Activated CD4-positive, alpha-beta T cell treated with anti-CD3 and anti-CD28 coated beads, Interleukin-2, amount 10 ng/mL, durations not matched to agents 24 days and 14 days (primary cell): ENCODE data around the gene KLRC2. TPM values are rescaled to one million over a fixed set of nuclear protein-coding genes. Genes with fewer than 3 reads are reported as not detected.
"Not testable (repeated sequence)": the region's sequence is repeated elsewhere in the genome, so short reads cannot be mapped to it uniquely, and the experiment has no call there.

ENCODE experiments used
- DNase-seq: peaks from one replicate; pipeline ENCODE4 v3.0.0; 2022
- H3K27ac Mint-ChIP-seq: one replicate; pipeline ENCODE4 v1.8.0; 2022; ENCODE audit warnings: mild to moderate bottlenecking, mixed read lengths
- H3K27me3 Mint-ChIP-seq: one replicate; pipeline ENCODE4 v1.8.0; 2022; ENCODE audit warnings: mixed read lengths
- H3K36me3 Mint-ChIP-seq: one replicate; pipeline ENCODE4 v1.8.0; 2022; ENCODE audit warnings: low read depth, mild to moderate bottlenecking, mixed read lengths
- H3K4me1 Mint-ChIP-seq: one replicate; pipeline ENCODE4 v1.8.0; 2021; ENCODE audit warnings: mixed read lengths
- H3K4me3 Mint-ChIP-seq: one replicate; pipeline ENCODE4 v1.8.0; 2022; ENCODE audit warnings: mild to moderate bottlenecking, moderate library complexity, mixed read lengths
- H3K9me3 Mint-ChIP-seq: one replicate; pipeline ENCODE4 v1.8.0; 2021; ENCODE audit warnings: mixed read lengths
- intact Hi-C: fragments of 100-400 bp; cut with micrococcal nuclease; formaldehyde crosslinking; loops from one replicate; pipeline ENCODE4 v1.15.1; 2023
- total RNA-seq: library from RNA; stranded (reverse); gene quantifications from 2 replicates; pipeline ENCODE4 v1.2.3, GENCODE V29; 2022

KLRC2 gene
- total RNA-seq, 1 donor from 2014 or later, result not detected

DNA sequence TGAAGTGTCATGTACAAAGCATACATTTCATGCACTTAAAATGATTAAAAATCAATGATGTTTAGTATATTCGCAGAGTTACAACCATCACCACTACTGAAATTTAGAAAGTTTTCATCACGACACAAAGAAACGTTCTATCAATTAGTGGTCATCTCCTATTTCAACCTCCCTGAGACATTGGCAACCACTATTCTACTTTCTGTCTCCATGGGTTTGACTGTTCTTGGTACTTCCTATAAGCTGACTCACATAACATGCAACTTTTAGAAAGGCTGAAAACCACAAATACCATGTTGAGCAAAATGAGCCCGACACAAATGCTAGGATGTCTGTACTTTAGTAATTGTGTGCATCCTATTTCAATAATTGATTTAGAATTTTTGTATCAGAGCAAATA, 5.2 kb downstream of the KLRC2 start:
- H3K4me3 Mint-ChIP-seq, H3K27me3 Mint-ChIP-seq, intact Hi-C loops, H3K36me3 Mint-ChIP-seq, H3K27ac Mint-ChIP-seq, DNase-seq, H3K4me1 Mint-ChIP-seq, H3K9me3 Mint-ChIP-seq: not testable (repeated sequence)

DNA sequence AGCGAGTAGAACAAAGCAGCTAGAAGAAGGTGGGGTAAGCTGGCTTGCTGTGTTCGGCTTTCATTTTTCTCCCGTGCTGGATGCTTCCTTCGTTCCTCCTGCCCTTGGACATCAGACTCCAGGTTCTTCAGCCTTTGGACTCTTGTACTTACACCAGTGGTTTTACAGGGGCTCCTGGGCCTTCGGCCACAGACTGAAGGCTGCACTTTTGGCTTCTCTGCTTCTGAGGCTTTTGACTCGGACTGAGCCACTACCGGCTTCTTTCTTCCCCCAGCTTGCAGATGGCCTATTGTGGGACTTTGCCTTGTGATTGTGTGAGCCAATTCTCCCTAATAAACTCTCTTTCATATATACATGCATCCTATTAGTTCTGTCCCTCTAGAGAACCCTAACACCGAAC, 9.9 kb downstream of the KLRC2 start:
- H3K27me3 Mint-ChIP-seq, intact Hi-C loops, DNase-seq, H3K4me3 Mint-ChIP-seq, H3K27ac Mint-ChIP-seq, H3K36me3 Mint-ChIP-seq, H3K9me3 Mint-ChIP-seq, H3K4me1 Mint-ChIP-seq: not testable (repeated sequence)

DNA sequence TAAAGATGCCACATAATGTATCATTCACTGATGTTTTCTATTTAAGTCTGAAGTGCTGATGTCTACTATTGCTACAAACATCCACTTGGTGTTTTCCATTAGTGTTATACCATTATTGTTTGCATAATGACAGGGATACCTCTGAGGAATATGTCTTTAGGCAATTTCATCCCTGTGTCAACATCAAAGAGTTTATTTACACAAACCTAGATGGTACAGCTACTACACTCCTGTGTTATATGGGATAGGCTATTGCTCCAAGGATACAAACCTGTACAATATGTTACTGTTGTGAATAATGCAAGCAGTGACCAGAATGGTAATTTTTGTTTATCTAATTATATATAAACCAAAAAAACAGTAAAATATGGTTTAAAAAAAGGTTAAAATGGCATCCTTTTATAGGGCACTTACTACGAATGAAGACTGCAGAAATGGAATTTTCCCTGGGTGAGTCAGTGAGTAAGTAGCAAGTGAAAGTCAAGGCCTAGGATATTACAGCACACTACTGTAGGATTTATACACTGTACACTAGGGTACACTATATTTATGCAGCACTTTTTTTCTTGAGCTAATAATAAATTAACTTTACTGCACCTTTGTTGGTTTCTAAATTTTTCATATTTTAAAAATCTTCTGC, 11.4 kb downstream of the KLRC2 start:
- H3K4me1 Mint-ChIP-seq, H3K4me3 Mint-ChIP-seq: not testable (repeated sequence)

DNA sequence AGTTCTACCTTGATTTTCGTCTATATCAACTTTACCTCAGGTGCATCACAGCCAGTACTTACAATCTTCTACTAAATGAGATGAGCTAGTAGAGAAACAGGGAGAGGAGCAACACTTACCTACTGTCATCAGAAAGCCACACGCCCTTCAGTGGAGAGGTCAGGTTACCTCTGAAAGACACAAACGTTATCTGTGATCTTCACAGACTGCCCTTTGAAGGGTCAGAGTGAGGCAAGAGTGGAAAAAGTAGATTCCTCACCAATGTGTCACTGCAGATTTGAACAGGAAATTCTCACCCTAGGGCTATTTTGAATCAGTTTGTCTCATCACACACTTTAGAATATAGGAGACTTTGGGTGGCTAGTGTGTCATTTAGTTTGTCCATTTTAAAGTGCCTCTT, 13.7 kb downstream of the KLRC2 start:
- H3K9me3 Mint-ChIP-seq, H3K4me3 Mint-ChIP-seq, H3K36me3 Mint-ChIP-seq, H3K27me3 Mint-ChIP-seq, DNase-seq, H3K27ac Mint-ChIP-seq, H3K4me1 Mint-ChIP-seq, intact Hi-C loops: not testable (repeated sequence)

More for the DNA sequence above, 11.4 kb downstream of the KLRC2 start:
- H3K27ac Mint-ChIP-seq, DNase-seq, H3K36me3 Mint-ChIP-seq, H3K9me3 Mint-ChIP-seq, H3K27me3 Mint-ChIP-seq, intact Hi-C loops: not testable (repeated sequence)

DNA sequence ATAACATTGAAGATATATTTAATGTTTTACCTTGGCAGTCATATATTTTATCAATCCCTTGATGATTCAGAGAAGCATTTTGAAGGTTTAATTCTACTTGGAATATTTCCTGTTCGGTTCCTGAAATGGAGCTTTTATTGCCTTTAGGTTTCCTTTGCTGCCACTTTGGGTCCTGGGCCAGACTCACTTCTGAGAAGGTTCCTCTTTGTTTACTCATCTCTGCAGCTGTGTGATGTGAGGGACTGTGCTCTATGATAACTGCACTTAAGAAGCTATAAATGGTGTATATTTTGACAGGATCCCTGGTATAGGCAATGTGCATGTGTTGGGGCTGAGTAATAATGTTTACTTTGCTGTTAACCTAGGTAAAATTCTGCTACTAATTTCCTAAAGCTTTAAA, 15.5 kb downstream of the KLRC2 start, which contains the start of gene KLRC3:
Gene KLRC3 (minus strand): TSS at position 262 of the 400 bp plus-strand sequence. CDS start 45 bp downstream, at position 217.
- H3K27ac Mint-ChIP-seq, DNase-seq, H3K4me3 Mint-ChIP-seq, H3K27me3 Mint-ChIP-seq, H3K4me1 Mint-ChIP-seq, intact Hi-C loops, H3K36me3 Mint-ChIP-seq, H3K9me3 Mint-ChIP-seq: not testable (repeated sequence)

DNA sequence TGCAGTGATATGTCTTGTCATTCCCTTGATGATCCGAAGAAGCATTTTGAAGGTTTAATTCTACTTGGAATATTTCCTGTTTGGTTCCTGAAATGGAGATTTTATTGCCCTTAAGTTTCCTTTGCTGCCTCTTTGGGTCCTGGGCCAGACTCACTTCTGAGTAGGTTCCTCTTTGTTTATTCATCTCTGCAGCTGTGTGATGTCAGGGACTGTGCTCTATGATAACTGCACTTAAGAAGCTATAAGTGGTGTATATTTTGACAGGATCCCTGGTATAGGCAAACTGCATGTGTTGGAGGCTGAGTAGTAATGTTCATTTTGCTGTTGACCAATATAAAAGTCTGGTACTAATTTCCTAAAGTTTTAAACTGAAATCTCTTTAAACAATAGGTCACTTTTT, 26.4 kb downstream of the KLRC2 start, which contains the start of gene KLRC4:
Gene KLRC4 (minus strand): TSS at position 366 of the 400 bp plus-strand sequence. CDS start 182 bp downstream, at position 184.
- Mint-ChIP-seq H3K4me3 (no peak within 1 kb of the TSS), H3K27me3 (peaks cover 21% of the 10 kb centered on the region), H3K36me3 (no peaks in the 10 kb centered on the region), H3K9me3 (no peaks in the 10 kb centered on the region), H3K27ac (no peak within 1 kb of the TSS), H3K4me1 (no peaks in the 10 kb centered on the region)
- no peak for DNase-seq
- intact Hi-C loops, result no loop called here

DNA sequence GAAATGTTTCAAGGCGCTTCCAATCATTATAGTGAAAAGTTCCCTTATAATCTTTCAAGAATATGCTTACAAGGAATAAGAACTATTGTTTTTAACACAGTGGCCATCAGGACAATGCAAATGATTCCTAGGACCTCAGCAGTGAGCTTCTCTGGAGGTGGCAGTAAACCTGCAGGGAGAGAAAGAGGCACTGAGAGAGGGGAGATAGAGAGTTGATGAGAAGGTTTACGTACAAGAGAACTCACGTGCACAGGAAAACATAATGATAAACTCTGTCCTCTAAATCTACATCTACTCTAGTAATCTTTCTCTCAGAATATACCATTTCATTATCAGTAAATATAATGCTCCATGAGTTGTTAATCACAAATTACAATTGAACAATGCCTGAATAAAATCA, 27.0 kb downstream of the KLRC2 start:
- intact Hi-C loops, result no loop called here
- H3K27me3 Mint-ChIP-seq, result peaks cover 21% of the 10 kb centered on the region
- no peak overlapping the region for H3K27ac Mint-ChIP-seq
- no peak overlapping the region for H3K4me3 Mint-ChIP-seq
- H3K9me3 Mint-ChIP-seq, result no peaks in the 10 kb centered on the region
- H3K4me1 Mint-ChIP-seq, result no peaks in the 10 kb centered on the region
- DNase-seq, result no peak
- no peaks in the 10 kb centered on the region for H3K36me3 Mint-ChIP-seq

DNA sequence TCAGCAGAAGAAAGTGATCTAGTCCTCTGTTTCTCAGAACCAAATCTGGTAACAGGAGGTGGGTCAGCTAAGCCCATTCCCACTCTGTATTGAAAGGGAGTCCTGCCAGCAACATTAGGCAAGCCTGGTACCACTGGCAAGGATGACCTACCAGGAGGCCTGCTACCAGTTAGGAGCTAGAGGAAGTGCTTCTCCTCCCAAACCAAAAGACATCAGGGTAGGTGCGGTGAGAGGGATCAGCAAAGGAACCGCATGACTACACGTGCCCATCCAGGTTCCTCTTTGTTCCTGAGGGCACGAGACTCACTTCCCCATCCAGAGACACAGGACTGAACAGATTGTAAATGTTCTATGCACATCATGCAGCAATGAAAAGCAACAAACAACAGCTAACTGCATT, 29.1 kb downstream of the KLRC2 start:
- Mint-ChIP-seq H3K27ac (no peak overlapping the region), H3K27me3 (peaks cover 19% of the 10 kb centered on the region), H3K9me3 (no peaks in the 10 kb centered on the region), H3K36me3 (no peaks in the 10 kb centered on the region), H3K4me1 (no peaks in the 10 kb centered on the region), H3K4me3 (no peak overlapping the region)
- DNase-seq, result no peak
- intact Hi-C loops, result no loop called here

DNA sequence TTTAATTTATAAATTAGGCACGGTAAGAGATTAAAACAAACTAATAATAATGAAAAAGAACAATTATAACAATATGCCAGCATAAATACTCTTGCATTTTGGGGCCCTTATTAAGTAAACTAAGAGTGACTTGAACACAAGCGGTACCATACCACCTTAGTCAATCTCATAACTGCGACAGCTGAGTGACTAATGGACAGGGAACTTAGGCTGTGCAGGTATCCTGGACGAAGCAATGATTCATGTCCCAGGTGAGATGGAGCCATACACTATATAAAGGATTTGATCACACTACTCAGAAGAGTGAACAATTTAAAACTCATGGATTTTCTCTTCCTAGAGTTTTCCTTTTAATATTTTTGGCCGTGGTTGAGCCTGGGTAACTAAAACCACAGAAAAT, 30.5 kb downstream of the KLRC2 start:
- DNase-seq, result no peak
- Mint-ChIP-seq H3K9me3 (no peaks in the 10 kb centered on the region), H3K4me1 (peaks cover 2% of the 10 kb centered on the region), H3K4me3 (no peak overlapping the region), H3K36me3 (no peaks in the 10 kb centered on the region), H3K27me3 (peaks cover 23% of the 10 kb centered on the region), H3K27ac (no peak overlapping the region)
- intact Hi-C loops, result no loop called here

DNA sequence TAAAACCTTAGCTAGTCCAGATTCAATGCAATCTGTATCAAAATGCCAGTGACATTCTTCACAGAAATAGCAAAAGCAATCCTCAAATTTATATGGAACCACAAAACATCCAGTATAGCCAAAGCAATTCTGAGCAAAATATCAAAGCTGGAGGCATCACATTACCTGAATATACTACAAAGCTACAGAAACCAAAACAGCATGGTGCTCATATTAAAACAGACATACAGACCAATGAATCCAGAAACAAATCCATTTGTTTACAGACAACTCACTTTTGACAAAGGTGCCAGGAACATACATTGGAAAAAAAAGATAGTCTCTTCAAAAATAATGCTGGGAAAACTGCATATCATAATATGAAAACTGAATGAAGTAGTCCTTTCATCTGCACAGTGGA, 31.0 kb downstream of the KLRC2 start:
- no peak overlapping the region for H3K4me3 Mint-ChIP-seq
- H3K27me3 Mint-ChIP-seq, result peaks cover 27% of the 10 kb centered on the region
- H3K27ac Mint-ChIP-seq, result no peak overlapping the region
- H3K9me3 Mint-ChIP-seq, result no peaks in the 10 kb centered on the region
- H3K4me1 Mint-ChIP-seq, result peaks cover 2% of the 10 kb centered on the region
- H3K36me3 Mint-ChIP-seq, result no peaks in the 10 kb centered on the region
- intact Hi-C loops, result no loop called here
- no peak for DNase-seq

DNA sequence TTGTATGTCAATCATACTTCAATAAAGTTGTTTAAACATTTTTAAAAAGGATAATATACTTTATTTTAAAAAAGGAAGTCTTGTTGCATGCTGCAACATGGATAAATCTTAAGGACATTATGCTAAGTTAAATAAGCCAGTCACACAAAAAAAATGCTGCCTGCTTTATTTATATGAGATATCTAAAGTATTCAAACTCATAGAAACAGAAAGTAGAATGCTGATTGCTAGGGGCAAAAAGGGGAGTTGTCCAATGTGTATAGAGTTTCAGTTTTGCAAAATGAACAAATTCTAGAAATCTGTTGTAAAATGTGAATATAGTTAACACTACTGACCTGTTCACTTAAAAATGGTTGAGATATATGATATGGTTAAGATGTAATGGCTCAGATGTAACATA, 35.0 kb downstream of the KLRC2 start:
- Mint-ChIP-seq H3K9me3 (no peaks in the 10 kb centered on the region), H3K36me3 (no peaks in the 10 kb centered on the region), H3K4me3 (no peak overlapping the region), H3K27ac (no peak overlapping the region), H3K4me1 (peaks cover 2% of the 10 kb centered on the region), H3K27me3 (peaks cover 14% of the 10 kb centered on the region)
- intact Hi-C loops, result no loop called here
- no peak for DNase-seq

DNA sequence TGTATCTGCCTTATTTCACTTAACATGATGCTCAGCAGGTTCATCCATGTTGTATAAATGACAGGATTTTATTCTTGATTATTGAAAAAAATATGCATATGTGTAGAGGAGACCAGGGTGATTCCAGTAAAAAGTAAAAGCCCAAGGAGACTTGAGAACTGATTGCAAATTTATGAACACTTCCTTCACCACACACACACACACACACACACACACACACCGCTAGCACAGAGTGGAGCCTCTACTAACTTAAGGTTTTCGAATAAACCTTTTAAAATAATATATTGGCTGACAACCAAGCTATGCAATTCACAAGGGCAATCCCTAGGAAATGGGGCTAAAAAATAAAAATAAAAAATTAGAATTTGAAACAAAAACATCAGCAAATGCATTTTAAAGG, 37.6 kb downstream of the KLRC2 start:
- intact Hi-C loops, result no loop called here
- Mint-ChIP-seq H3K27me3 (peaks cover 21% of the 10 kb centered on the region), H3K36me3 (no peaks in the 10 kb centered on the region), H3K27ac (no peak overlapping the region), H3K9me3 (no peaks in the 10 kb centered on the region), H3K4me1 (peaks cover 2% of the 10 kb centered on the region), H3K4me3 (no peak overlapping the region)
- DNase-seq, result no peak

DNA sequence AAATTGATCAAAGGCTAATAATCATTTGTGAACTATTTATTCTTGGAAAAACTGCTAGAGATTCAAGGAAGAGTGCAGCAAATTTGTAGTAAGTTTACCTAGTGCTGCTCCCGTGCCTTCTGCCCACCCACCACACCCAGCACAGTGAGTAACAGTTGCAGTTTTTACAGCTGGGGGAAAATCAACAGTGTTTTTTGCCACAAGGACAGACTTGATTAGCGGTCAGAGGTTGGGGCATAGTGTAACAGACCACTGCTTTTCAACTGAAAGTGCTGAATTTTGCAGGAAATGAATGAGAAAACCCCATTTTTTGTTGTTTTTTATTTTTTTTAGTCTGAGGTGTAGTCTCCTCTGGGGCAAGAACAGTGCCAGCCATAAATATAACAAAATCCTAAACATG, 38.5 kb downstream of the KLRC2 start:
- DNase-seq, result no peak
- Mint-ChIP-seq H3K27me3 (peaks cover 24% of the 10 kb centered on the region), H3K4me1 (peaks cover 2% of the 10 kb centered on the region), H3K36me3 (no peaks in the 10 kb centered on the region), H3K4me3 (no peak overlapping the region), H3K9me3 (no peaks in the 10 kb centered on the region), H3K27ac (no peak overlapping the region)
- intact Hi-C loops, result no loop called here

DNA sequence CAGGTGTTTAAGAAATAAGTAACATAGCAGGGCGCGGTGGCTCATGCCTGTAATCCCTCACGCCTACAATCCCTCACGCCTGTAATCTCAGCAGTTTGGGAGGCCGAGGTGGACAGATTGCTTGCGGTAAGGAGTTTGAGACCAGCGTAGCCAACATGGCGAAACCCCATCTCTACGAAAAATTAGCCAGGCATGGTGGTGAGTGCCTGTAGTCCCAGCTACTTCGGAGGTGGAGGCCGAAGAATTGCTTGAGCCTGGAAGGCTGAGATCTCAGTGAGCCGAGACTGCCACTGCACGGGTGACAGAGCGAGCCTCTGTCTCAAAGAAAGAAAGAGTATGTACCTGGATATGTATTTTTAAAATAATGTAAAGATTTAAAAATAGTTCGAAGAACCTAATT, 39.6 kb downstream of the KLRC2 start:
- H3K4me3 Mint-ChIP-seq, H3K9me3 Mint-ChIP-seq, H3K27ac Mint-ChIP-seq, DNase-seq, intact Hi-C loops, H3K4me1 Mint-ChIP-seq, H3K36me3 Mint-ChIP-seq: not testable (repeated sequence)
- H3K27me3 Mint-ChIP-seq, result peaks cover 25% of the 10 kb centered on the region

DNA sequence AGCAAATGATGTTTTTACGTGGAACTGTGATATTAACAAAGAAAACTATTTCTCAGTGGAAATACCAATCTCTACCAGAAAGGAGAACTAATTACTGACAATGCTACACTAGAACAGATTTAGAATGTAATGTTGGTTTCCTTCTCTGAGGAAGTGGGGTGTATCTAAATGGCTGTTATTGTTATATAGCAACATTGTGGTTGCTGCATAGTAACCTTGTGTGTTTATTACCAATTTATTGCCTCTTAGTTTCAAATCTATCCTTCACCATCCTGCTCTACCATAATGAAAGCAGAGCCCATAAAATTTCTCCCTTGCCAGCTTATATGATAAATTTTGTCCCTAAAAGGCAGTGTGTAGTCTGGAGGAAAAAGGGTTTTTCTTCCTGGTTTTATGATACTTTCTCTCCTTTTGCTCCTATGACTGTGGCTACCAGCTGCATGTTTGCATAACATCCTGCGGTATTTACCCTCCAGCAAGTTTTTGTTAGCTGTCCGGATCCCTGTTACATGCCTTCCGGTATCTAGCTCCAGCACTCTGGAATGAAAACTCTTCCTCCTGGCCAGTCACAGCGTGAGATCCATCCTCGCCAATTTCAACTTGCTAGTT, 40.3 kb downstream of the KLRC2 start:
- H3K4me1 Mint-ChIP-seq, result no peaks in the 10 kb centered on the region
- H3K27me3 Mint-ChIP-seq, result peaks cover 22% of the 10 kb centered on the region
- H3K4me3 Mint-ChIP-seq, result no peak overlapping the region
- no peak for DNase-seq
- intact Hi-C loops, result no loop called here
- H3K27ac Mint-ChIP-seq, result no peak overlapping the region
- H3K9me3 Mint-ChIP-seq, result no peaks in the 10 kb centered on the region
- H3K36me3 Mint-ChIP-seq, result no peaks in the 10 kb centered on the region
